NB4 (cell line): ENCODE results near the gene LHX1.

Experiments
- CTCF ChIP-seq: IDR thresholded peaks from one replicate; pipeline ENCODE4 v1.5.1; 2012; ENCODE audit warnings: low read depth, low read length
- POLR2A ChIP-seq: IDR thresholded peaks from 2 replicates; pipeline ENCODE4 v1.6.1; 2011; ENCODE audit warnings: mild to moderate bottlenecking; ENCODE audit not compliant: insufficient read length; ENCODE audit errors: extremely low read depth

- TF ChIP-seq POLR2A, result no peak
- no peak for TF ChIP-seq CTCF
Measured at GRCh38 chr17:36938566-36939051, 1.3 kb downstream of the LHX1 start.
